ENCODE results near the gene AATF.

The AATF gene

GRCh38 chr17:37082985-37083384 is 134.2 kb downstream of the AATF start:
- no peak for DNase-seq (ENCODE audit: low read depth)

GRCh38 chr17:37083456-37083855 is 134.7 kb downstream of the AATF start:
- no peak for DNase-seq (ENCODE audit: low read depth)

GRCh38 chr17:37084372-37084771 is 135.6 kb downstream of the AATF start:
- DNase-seq (ENCODE audit: low read depth): no peak

- no peak for DNase-seq (ENCODE audit: low read depth)
These were observed 137.6 kb downstream of the AATF start for GRCh38 chr17:37086334-37086733.

GRCh38 chr17:37086948-37087347 is 138.2 kb downstream of the AATF start:
- DNase-seq (ENCODE audit: low read depth): no peak

GRCh38 chr17:37087683-37088082 is 138.9 kb downstream of the AATF start:
- no peak for DNase-seq (ENCODE audit: low read depth)

- DNase-seq (ENCODE audit: low read depth): no peak
These were observed 139.7 kb downstream of the AATF start for GRCh38 chr17:37088459-37088858.

- no peak for DNase-seq (ENCODE audit: low read depth)
These were observed 140.2 kb downstream of the AATF start for GRCh38 chr17:37088913-37089312.

GRCh38 chr17:37089956-37090355 is 141.2 kb downstream of the AATF start:
- no peak for DNase-seq (ENCODE audit: low read depth)

GRCh38 chr17:37090941-37091340 is 142.2 kb downstream of the AATF start:
- DNase-seq (ENCODE audit: low read depth): no peak

GRCh38 chr17:37092071-37092470 is 143.3 kb downstream of the AATF start:
- DNase-seq (ENCODE audit: low read depth): no peak

- no peak for DNase-seq (ENCODE audit: low read depth)
These were observed 143.9 kb downstream of the AATF start for GRCh38 chr17:37092701-37093100.

- no peak for DNase-seq (ENCODE audit: low read depth)
These were observed 145.6 kb downstream of the AATF start for GRCh38 chr17:37094391-37094790.

GRCh38 chr17:37096071-37096470 is 147.3 kb downstream of the AATF start:
- DNase-seq (ENCODE audit: low read depth): no peak

- DNase-seq (ENCODE audit: low read depth): no peak
These were observed 148.4 kb downstream of the AATF start for GRCh38 chr17:37097154-37097553.

- no peak for DNase-seq (ENCODE audit: low read depth)
These were observed 149.4 kb downstream of the AATF start for GRCh38 chr17:37098152-37098551.

GRCh38 chr17:37098910-37099664 is 150.3 kb downstream of the AATF start:
- peak; percentile 7 for DNase-seq (ENCODE audit: low read depth)

- DNase-seq (ENCODE audit: low read depth): no peak
These were observed 151.5 kb downstream of the AATF start for GRCh38 chr17:37100231-37100630.

GRCh38 chr17:37101306-37101705 is 152.6 kb downstream of the AATF start:
- no peak for DNase-seq (ENCODE audit: low read depth)

GRCh38 chr17:37103231-37103630 is 154.5 kb downstream of the AATF start:
- no peak for DNase-seq (ENCODE audit: low read depth)

GRCh38 chr17:37106049-37106448 is 157.3 kb downstream of the AATF start:
- DNase-seq (ENCODE audit: low read depth): no peak
